ENCODE measurements around the gene ATP11C. TPM values are rescaled to one million over a fixed set of nuclear protein-coding genes. Genes with fewer than 3 reads are reported as not detected.

ATP11C gene
- total and polyA plus RNA-seq, 9 of the 15 experiments (the other 6 are each of a cell fraction or from before 2014, with no cell fraction given), result 18.2 to 42.2 (median 29.4) TPM

DNA sequence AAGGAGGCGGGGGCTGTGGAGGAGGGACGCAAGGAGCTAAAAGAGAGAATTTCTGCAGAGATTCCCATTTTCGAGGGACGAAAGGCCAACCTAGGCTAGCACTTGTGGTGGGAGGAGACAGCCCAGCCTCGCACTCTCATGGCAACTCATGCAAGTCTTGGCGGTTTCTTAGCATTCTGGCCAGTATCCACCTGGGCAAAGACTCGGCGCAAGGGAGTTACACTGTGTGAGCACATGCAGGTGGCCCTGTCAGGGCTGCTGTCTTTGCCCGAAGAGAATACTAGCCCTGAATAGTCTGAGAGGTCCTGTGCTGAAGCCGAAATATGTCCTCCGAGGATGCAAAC lies 240.4 kb downstream of the ATP11C start (continued):
- TF ChIP-seq CHD7 (IDR thresholded peaks at IDR 0.05; ENCODE audit: low read depth, low read length) (no peak), RBM14 (IDR thresholded peaks at IDR 0.05; ENCODE audit: borderline replicate concordance, insufficient read depth, low read depth, low read length) (no peak)

All from K562 (cell line).